Keratinocyte (primary cell): ENCODE data around the gene NPY4R2. TPM values are rescaled to one million over a fixed set of nuclear protein-coding genes. Genes with fewer than 3 reads are reported as not detected.
"Not testable (repeated sequence)": the region's sequence is repeated elsewhere in the genome, so short reads cannot be mapped to it uniquely, and the experiment has no call there.

Source experiments
- DNase-seq: peaks from one replicate; pipeline ENCODE4 v3.0.0-alpha.2; 2011; ENCODE audit warnings: low read depth, missing footprints, low spot score
- FAIRE-seq: peaks from 2 replicates; lab custom pipeline; 2011; peaks lifted over from hg19 to GRCh38; lab: Jason Lieb, UNC
- H2AFZ ChIP-seq: 2 replicates; pipeline ENCODE4 v1.6.0; 2012; ENCODE audit warnings: low read length, control low read depth, inconsistent platforms; ENCODE audit not compliant: control insufficient read depth
- H3K27ac ChIP-seq: 2 replicates; pipeline ENCODE4 v1.5.1; 2011; ENCODE audit warnings: low read length; ENCODE audit not compliant: control insufficient read depth, insufficient read depth
- H3K27me3 ChIP-seq: 3 replicates; pipeline ENCODE4 v1.6.0; 2011; ENCODE audit warnings: low read length; ENCODE audit not compliant: control insufficient read depth, insufficient read depth; ENCODE audit errors: extremely low read depth
- H3K36me3 ChIP-seq, 2 experiments: 2 replicates in 1 of 2; 3 replicates in 1 of 2; pipeline ENCODE4 v1.5.1; 2011; ENCODE audit warnings: low read length in 2 of 2, mild to moderate bottlenecking in 1 of 2; ENCODE audit not compliant: control insufficient read depth in 2 of 2, insufficient read depth in 2 of 2; ENCODE audit errors: extremely low read depth in 1 of 2
- H3K4me1 ChIP-seq: 3 replicates; pipeline ENCODE4 v1.5.1; 2011; ENCODE audit warnings: low read length; ENCODE audit not compliant: control insufficient read depth, insufficient read depth; ENCODE audit errors: extremely low read depth
- H3K4me2 ChIP-seq: 3 replicates; pipeline ENCODE4 v1.6.0; 2011; ENCODE audit warnings: low read depth, low read length; ENCODE audit not compliant: control insufficient read depth, insufficient read depth; ENCODE audit errors: extremely low read depth
- H3K4me3 ChIP-seq, 3 experiments: fragments of 200-600 bp in 1 of 3; sonication (generic) in 1 of 3; 2 replicates in 2 of 3; 3 replicates in 1 of 3; pipeline ENCODE4 v1.5.1; 2011 to 2016; ENCODE audit warnings: low read length in 3 of 3, mild to moderate bottlenecking in 3 of 3, control low read depth in 2 of 3, inconsistent platforms in 1 of 3, low read depth in 1 of 3, mixed read lengths in 1 of 3, mixed run types in 1 of 3, moderate library complexity in 1 of 3; ENCODE audit not compliant: control insufficient read depth in 2 of 3, insufficient read depth in 2 of 3; ENCODE audit errors: extremely low read depth in 1 of 3
- H3K79me2 ChIP-seq: 2 replicates; pipeline ENCODE4 v1.6.0; 2012; ENCODE audit warnings: low read length; ENCODE audit not compliant: control insufficient read depth, insufficient read depth
- H3K9ac ChIP-seq: 3 replicates; pipeline ENCODE4 v1.6.0; 2011; ENCODE audit warnings: low read length; ENCODE audit not compliant: control insufficient read depth, insufficient read depth; ENCODE audit errors: extremely low read depth
- H3K9me1 ChIP-seq: 3 replicates; pipeline ENCODE4 v1.6.0; 2011; ENCODE audit warnings: low read length; ENCODE audit not compliant: control insufficient read depth, insufficient read depth; ENCODE audit errors: extremely low read depth
- H3K9me3 ChIP-seq: 2 replicates; pipeline ENCODE4 v1.5.1; 2012; ENCODE audit warnings: low read depth, low read length; ENCODE audit not compliant: control insufficient read depth
- H4K20me1 ChIP-seq: 3 replicates; pipeline ENCODE4 v1.6.0; 2011; ENCODE audit warnings: low read length; ENCODE audit not compliant: control insufficient read depth, insufficient read depth; ENCODE audit errors: extremely low read depth
- dilution Hi-C: fragments of 300-500 bp; cut with MboI; formaldehyde crosslinking; loops from one replicate; pipeline ENCODE4 v1.7.0; 2020; ENCODE audit warnings: low sequenced_read_pairs; ENCODE audit not compliant: extremely low pct_ligation_motif_present
- polyA plus RNA-seq, 5 experiments: library from polyadenylated mRNA; depleted of rRNA in 3 of 5; stranded (reverse) in 3 of 5; stranded (forward) in 1 of 5; unstranded in 1 of 5; fragments of >200 nt; gene quantifications; 1 replicate in 1 of 5; 2 replicates in 3 of 5; 3 replicates in 1 of 5; pipeline versions ENCODE4 v1.2.1 to v1.2.3, GENCODE V29; 2011 to 2012; ENCODE audit warnings: missing spikeins in 2 of 5, low read depth in 1 of 5, low replicate concordance in 1 of 5

Gene NPY4R2
- polyA plus RNA-seq, 1 donor (not counting 4 experiments of a cell fraction or from before 2014, with no cell fraction given): 0.16 TPM

GRCh38 chr10:47915849-47916548 lies 2.5 kb upstream of the NPY4R2 start:
- dilution Hi-C loops, H3K4me2 ChIP-seq, H2AFZ ChIP-seq, DNase-seq, FAIRE-seq, H3K4me1 ChIP-seq, H3K79me2 ChIP-seq, H4K20me1 ChIP-seq, H3K9me3 ChIP-seq, H3K36me3 ChIP-seq, H3K27me3 ChIP-seq, H3K9me1 ChIP-seq, H3K9ac ChIP-seq, H3K4me3 ChIP-seq, H3K27ac ChIP-seq: not testable (repeated sequence)

GRCh38 chr10:47920610-47921009 lies 2.1 kb downstream of the NPY4R2 start:
- H3K4me1 ChIP-seq, dilution Hi-C loops, DNase-seq, H2AFZ ChIP-seq, H3K9me1 ChIP-seq, H3K4me2 ChIP-seq, FAIRE-seq, H3K27ac ChIP-seq, H3K9me3 ChIP-seq, H3K79me2 ChIP-seq, H3K36me3 ChIP-seq, H3K9ac ChIP-seq, H4K20me1 ChIP-seq, H3K4me3 ChIP-seq, H3K27me3 ChIP-seq: not testable (repeated sequence)

GRCh38 chr10:47922503-47922902 lies 4.0 kb downstream of the NPY4R2 start:
- H3K79me2 ChIP-seq, H3K4me1 ChIP-seq, H3K4me3 ChIP-seq, H3K4me2 ChIP-seq, FAIRE-seq, H3K9me3 ChIP-seq, H2AFZ ChIP-seq, H3K27ac ChIP-seq, H3K9ac ChIP-seq, DNase-seq, H4K20me1 ChIP-seq, H3K36me3 ChIP-seq, dilution Hi-C loops, H3K27me3 ChIP-seq, H3K9me1 ChIP-seq: not testable (repeated sequence)

- DNase-seq, H3K27ac ChIP-seq, H3K4me3 ChIP-seq, dilution Hi-C loops, H4K20me1 ChIP-seq, H3K79me2 ChIP-seq, H3K9me1 ChIP-seq, H3K9me3 ChIP-seq, H2AFZ ChIP-seq, H3K4me2 ChIP-seq, H3K27me3 ChIP-seq, H3K36me3 ChIP-seq, H3K4me1 ChIP-seq, H3K9ac ChIP-seq, FAIRE-seq: not testable (repeated sequence)
Measured at GRCh38 chr10:47924628-47925027, 6.2 kb downstream of the NPY4R2 start.

- H3K4me1 ChIP-seq, H3K9ac ChIP-seq, H3K36me3 ChIP-seq, H3K9me1 ChIP-seq, H3K27ac ChIP-seq, H3K79me2 ChIP-seq, H4K20me1 ChIP-seq, H3K4me3 ChIP-seq, FAIRE-seq, dilution Hi-C loops, DNase-seq, H3K9me3 ChIP-seq, H3K27me3 ChIP-seq, H3K4me2 ChIP-seq, H2AFZ ChIP-seq: not testable (repeated sequence)
Measured at GRCh38 chr10:47927147-47927916, 8.9 kb downstream of the NPY4R2 start.
